Ascending aorta (tissue), 2 donors: Measurements from ENCODE around the gene EFHC2. TPM values are rescaled to one million over a fixed set of nuclear protein-coding genes. Genes with fewer than 3 reads are reported as not detected.
"Not testable (repeated sequence)": the region's sequence is repeated elsewhere in the genome, so short reads cannot be mapped to it uniquely, and the experiment has no call there.

ENCODE experiments used
- DNase-seq, 2 donors: peaks; one replicate each; pipeline ENCODE4 v3.0.0-alpha.2; 2019; ENCODE audit warnings: low spot score in 2 of 2
- H3K27ac ChIP-seq, 2 donors: fragments of 200-600 bp; sonication (generic); one replicate each; pipeline ENCODE4 v1.5.1; 2016 to 2017; ENCODE audit warnings: mild to moderate bottlenecking in 1 of 2
- H3K27me3 ChIP-seq: fragments of 200-600 bp; sonication (generic); one replicate; pipeline ENCODE4 v1.5.1; 2017
- H3K36me3 ChIP-seq, 2 donors: fragments of 200-600 bp; sonication (generic); one replicate each; pipeline ENCODE4 v1.5.1; 2016
- H3K4me1 ChIP-seq, 2 donors: fragments of 200-600 bp; sonication (generic); one replicate each; pipeline ENCODE4 v1.5.1; 2016 to 2017; ENCODE audit warnings: mild to moderate bottlenecking in 1 of 2
- H3K4me3 ChIP-seq, 2 donors: fragments of 200-600 bp; sonication (generic); one replicate each; pipeline ENCODE4 v1.5.1; 2016 to 2017; ENCODE audit warnings: mild to moderate bottlenecking in 1 of 2
- H3K9me3 ChIP-seq, 2 donors: fragments of 200-600 bp; sonication (generic); one replicate each; pipeline ENCODE4 v1.5.1; 2016
- CTCF ChIP-seq, 3 experiments: fragments of 200-600 bp in 2 of 3; fragments of 450-650 bp in 1 of 3; sonication (generic) in 2 of 3; IDR thresholded peaks; one replicate each; pipeline ENCODE4 v1.5.1; 2016 to 2019; ENCODE audit warnings: antibody characterized with exemption in 3 of 3, mild to moderate bottlenecking in 1 of 3, moderate library complexity in 1 of 3
- intact Hi-C: fragments of 100-400 bp; cut with DNase I; formaldehyde crosslinking; loops from one replicate; pipeline ENCODE4 v1.15.1; 2023
- total RNA-seq: library from RNA; depleted of rRNA; stranded (reverse); fragments of >200 nt; gene quantifications from one replicate; pipeline ENCODE4 v1.1.0, GENCODE V29; 2016

The EFHC2 gene
- total RNA-seq, 1 donor from 2014 or later, result not detected

DNA sequence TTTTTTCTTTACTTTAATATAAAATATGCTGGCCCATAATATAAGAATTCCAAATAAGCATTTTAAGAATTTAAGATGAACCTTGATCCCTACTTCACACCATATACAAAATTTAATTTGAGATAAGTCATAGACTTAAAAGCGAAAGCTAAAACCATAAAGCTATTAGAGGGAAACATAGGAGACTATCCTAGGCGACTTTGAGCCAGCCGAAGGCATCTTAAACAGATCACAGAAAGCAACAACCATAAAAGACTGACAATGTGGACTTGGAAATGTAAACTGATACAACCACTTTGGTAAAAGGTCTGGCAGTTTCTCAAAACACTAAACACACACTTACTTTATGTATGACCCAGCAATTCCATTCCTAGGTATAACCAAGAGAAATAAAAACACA is 125.0 kb downstream of the EFHC2 start:
- intact Hi-C loops, result no loop called here
- Histone ChIP-seq H3K9me3 (no peaks in the 10 kb centered on the region), H3K4me3 (no peak overlapping the region), H3K27ac (no peak overlapping the region), H3K4me1 (no peaks in the 10 kb centered on the region), H3K36me3 (no peaks in the 10 kb centered on the region), H3K27me3 (no peaks in the 10 kb centered on the region)
- no peak for TF ChIP-seq CTCF (IDR thresholded peaks at IDR 0.05)
- no peak for DNase-seq

DNA sequence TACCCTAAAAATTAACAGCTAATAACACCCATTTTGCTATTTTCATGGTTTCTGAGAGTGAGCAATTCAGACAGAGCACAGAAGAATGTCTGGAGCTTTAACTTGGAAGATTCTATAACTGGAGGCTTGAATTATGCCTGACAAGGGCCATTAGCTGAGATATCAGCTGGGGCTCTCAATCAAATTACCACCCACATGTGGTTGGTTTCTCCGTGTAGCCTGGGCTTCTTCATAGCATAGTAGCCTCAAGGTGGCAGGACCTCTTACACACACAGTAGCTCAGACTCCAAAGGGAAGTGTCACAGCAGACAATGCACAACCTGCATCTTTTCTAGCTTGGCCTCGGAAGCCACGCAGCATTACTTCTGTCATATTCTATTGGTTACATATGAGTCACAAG is 127.3 kb downstream of the EFHC2 start:
- H3K4me3 ChIP-seq, result no peak overlapping the region
- intact Hi-C loops, result no loop called here
- no peaks in the 10 kb centered on the region for H3K9me3 ChIP-seq
- no peaks in the 10 kb centered on the region for H3K4me1 ChIP-seq
- H3K36me3 ChIP-seq, result no peaks in the 10 kb centered on the region
- H3K27ac ChIP-seq, result no peak overlapping the region
- no peak for TF ChIP-seq CTCF (IDR thresholded peaks at IDR 0.05)
- DNase-seq, result no peak
- H3K27me3 ChIP-seq, result no peaks in the 10 kb centered on the region

GRCh38 chrX:44203791-44204190 is 139.7 kb downstream of the EFHC2 start:
- no peak overlapping the region for H3K4me3 ChIP-seq
- H3K4me1 ChIP-seq, result no peaks in the 10 kb centered on the region
- TF ChIP-seq CTCF (IDR thresholded peaks at IDR 0.05), result no peak
- H3K27ac ChIP-seq, result no peak overlapping the region
- no peak for DNase-seq
- H3K9me3 ChIP-seq, result peaks cover 0 to 9% of the 10 kb centered on the region in 2 donors
- no peaks in the 10 kb centered on the region for H3K27me3 ChIP-seq
- intact Hi-C loops, result no loop called here
- no peaks in the 10 kb centered on the region for H3K36me3 ChIP-seq

DNA sequence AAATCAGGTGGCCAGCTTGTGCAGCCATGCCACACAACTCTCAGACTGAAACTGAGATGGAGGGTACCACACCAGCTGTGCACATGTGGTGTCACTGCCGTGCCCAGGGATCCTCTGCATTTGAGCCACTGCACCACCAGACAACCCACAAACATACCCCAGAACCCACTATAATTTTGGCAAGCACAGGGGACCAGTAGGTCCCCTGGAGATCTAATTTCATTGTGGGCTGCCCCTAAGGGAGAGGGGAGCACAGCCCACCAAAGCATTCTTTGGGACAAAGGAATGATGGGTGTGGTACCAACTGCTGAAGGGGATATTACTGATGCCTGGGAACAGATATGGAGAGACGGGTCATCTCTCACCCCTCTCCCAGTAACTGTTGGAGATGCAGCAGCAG is 140.9 kb downstream of the EFHC2 start:
- DNase-seq, result no peak
- H3K27ac ChIP-seq, result no peak overlapping the region
- intact Hi-C loops, result no loop called here
- H3K27me3 ChIP-seq, result no peaks in the 10 kb centered on the region
- TF ChIP-seq CTCF (IDR thresholded peaks at IDR 0.05), result no peak
- H3K4me1 ChIP-seq, result no peaks in the 10 kb centered on the region
- peaks cover 0 to 9% of the 10 kb centered on the region in 2 donors for H3K9me3 ChIP-seq
- H3K36me3 ChIP-seq, result no peaks in the 10 kb centered on the region
- H3K4me3 ChIP-seq, result no peak overlapping the region

DNA sequence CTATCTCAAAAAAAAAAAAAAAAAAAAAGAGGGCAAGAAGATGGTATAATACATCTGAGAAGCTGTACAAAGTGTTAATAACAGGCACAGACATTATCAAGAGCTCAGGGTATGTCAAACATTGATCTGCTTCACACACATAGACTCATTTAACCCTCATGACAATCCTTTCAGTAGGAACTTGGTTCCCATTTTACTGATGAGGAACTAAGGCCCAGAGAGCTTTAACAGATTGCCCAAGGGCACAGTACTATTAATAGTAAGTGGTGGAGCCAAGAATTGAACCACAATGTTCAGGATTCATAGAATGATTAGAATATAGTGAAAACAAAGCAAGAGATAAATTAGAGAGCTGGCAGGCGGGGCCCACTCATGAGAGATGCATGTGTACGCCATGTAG is 154.4 kb downstream of the EFHC2 start:
- no peak for TF ChIP-seq CTCF (IDR thresholded peaks at IDR 0.05)
- H3K4me1 ChIP-seq, result no peaks in the 10 kb centered on the region
- H3K36me3 ChIP-seq, result no peaks in the 10 kb centered on the region
- H3K27me3 ChIP-seq, result no peaks in the 10 kb centered on the region
- H3K4me3 ChIP-seq, result no peak overlapping the region
- DNase-seq, result no peak
- H3K27ac ChIP-seq, result no peak overlapping the region
- no peaks in the 10 kb centered on the region for H3K9me3 ChIP-seq
- intact Hi-C loops, result no loop called here

DNA sequence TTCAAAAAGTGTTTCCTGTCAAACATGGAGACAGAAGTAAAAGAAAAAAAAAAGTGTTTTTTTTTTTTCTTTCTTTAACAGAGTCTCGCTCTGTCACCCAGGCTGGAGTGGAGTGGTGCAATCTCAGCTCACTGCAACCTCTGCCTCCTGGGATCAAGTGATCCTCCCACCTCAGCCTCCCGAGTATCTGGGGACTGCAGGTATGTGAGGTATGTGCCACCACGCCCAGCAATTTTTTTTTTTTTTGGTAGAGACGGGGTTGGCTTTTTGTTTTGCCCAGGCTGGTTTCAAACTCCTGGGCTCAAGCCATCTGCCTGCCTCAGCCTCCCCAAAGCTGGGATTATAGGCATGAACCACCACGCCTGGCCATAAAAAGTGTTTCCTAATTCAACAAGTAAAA is 155.6 kb downstream of the EFHC2 start:
- H3K36me3 ChIP-seq, result not testable (repeated sequence)

More for the DNA sequence above, 155.6 kb downstream of the EFHC2 start:
- H3K4me3 ChIP-seq, DNase-seq, intact Hi-C loops, H3K27me3 ChIP-seq, H3K4me1 ChIP-seq, H3K9me3 ChIP-seq, H3K27ac ChIP-seq: not testable (repeated sequence)
